OCI-LY3 (cell line): Measurements from ENCODE around the gene ZNF22.

Experiments
- CTCF ChIP-seq: fragments of 200-600, 300-600 bp; sonication (generic); IDR thresholded peaks from 2 replicates; pipeline ENCODE4 v1.5.1; 2014; ENCODE audit warnings: antibody characterized with exemption, low read length, low read depth
- EZH2phosphoT487 ChIP-seq: fragments of 200-600 bp; shearing (Covaris generic); IDR thresholded peaks from 2 replicates; pipeline ENCODE4 v1.6.1; 2018; ENCODE audit warnings: antibody characterized with exemption, mixed run types, low read depth

GRCh38 chr10:44960482-44961229 is 40.1 kb upstream of the ZNF22 start:
- TF ChIP-seq CTCF (no peak), EZH2phosphoT487 (no peak)
